ENCODE measurements around the gene NOS1AP.

Gene NOS1AP

DNA sequence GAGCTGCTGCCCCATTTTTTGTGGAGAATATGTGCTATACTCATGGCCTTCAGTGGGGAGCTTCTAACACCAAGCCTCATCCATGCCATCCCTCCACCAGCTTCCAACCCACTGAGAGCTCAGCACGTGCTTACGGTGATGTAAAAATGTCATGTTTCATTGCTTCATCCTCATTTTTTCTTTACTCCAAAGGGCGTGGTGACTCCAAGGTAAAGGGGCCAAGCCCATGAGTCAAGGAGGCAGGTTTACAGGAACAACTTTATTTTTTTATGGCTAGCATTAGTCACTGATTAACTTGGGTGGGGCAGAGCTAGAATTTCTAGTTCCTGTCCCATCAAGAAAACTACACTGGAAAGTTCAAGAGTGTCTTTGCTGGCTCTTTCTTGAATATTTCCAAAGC, 311.9 kb downstream of the NOS1AP start, which contains the start of gene C1orf226:
TSS of gene C1orf226 (plus strand) at position 346 of the 400 bp plus-strand sequence. CDS start 174 bp downstream, outside the sequence.
- H4K20me1 ChIP-seq (ENCODE audit: control insufficient read depth, insufficient read depth, low read depth, low read length): no peaks in the 10 kb centered on the region
- H3K36me3 ChIP-seq (ENCODE audit: control insufficient read depth, low read length): no peaks in the 10 kb centered on the region
- TF ChIP-seq, protein P1, sequence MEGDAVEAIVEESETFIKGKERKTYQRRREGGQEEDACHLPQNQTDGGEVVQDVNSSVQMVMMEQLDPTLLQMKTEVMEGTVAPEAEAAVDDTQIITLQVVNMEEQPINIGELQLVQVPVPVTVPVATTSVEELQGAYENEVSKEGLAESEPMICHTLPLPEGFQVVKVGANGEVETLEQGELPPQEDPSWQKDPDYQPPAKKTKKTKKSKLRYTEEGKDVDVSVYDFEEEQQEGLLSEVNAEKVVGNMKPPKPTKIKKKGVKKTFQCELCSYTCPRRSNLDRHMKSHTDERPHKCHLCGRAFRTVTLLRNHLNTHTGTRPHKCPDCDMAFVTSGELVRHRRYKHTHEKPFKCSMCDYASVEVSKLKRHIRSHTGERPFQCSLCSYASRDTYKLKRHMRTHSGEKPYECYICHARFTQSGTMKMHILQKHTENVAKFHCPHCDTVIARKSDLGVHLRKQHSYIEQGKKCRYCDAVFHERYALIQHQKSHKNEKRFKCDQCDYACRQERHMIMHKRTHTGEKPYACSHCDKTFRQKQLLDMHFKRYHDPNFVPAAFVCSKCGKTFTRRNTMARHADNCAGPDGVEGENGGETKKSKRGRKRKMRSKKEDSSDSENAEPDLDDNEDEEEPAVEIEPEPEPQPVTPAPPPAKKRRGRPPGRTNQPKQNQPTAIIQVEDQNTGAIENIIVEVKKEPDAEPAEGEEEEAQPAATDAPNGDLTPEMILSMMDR (IDR thresholded peaks at IDR 0.05; ENCODE audit: low read depth, low read length, poor library complexity, severe bottlenecking): no peak
- TF ChIP-seq EZH2phosphoT487 (IDR thresholded peaks at IDR 0.05; ENCODE audit: borderline replicate concordance, low read length): no peak
- H3K4me1 ChIP-seq (ENCODE audit: control insufficient read depth, low read length): no peaks in the 10 kb centered on the region
- H3K27ac ChIP-seq (ENCODE audit: low read depth, low read length): no peak within 1 kb of the TSS
- no peaks in the 10 kb centered on the region for H3F3A ChIP-seq (ENCODE audit: control insufficient read depth, insufficient read depth)
- no peaks in the 10 kb centered on the region for H3K79me2 ChIP-seq (ENCODE audit: control insufficient read depth, low read length)
- no peak within 1 kb of the TSS for H3K4me2 ChIP-seq (ENCODE audit: low read length)
- no peaks in the 10 kb centered on the region for H3K27me3 ChIP-seq (ENCODE audit: control insufficient read depth, low read length)
- H3K9me3 ChIP-seq (ENCODE audit: control insufficient read depth, insufficient read depth, low read length): no peaks in the 10 kb centered on the region
- no peak within 1 kb of the TSS for H3K4me3 ChIP-seq (ENCODE audit: low read length)
- H3K9me2 ChIP-seq (replicated peaks; ENCODE audit: control insufficient read depth, low read length): no peaks in the 10 kb centered on the region

DNA sequence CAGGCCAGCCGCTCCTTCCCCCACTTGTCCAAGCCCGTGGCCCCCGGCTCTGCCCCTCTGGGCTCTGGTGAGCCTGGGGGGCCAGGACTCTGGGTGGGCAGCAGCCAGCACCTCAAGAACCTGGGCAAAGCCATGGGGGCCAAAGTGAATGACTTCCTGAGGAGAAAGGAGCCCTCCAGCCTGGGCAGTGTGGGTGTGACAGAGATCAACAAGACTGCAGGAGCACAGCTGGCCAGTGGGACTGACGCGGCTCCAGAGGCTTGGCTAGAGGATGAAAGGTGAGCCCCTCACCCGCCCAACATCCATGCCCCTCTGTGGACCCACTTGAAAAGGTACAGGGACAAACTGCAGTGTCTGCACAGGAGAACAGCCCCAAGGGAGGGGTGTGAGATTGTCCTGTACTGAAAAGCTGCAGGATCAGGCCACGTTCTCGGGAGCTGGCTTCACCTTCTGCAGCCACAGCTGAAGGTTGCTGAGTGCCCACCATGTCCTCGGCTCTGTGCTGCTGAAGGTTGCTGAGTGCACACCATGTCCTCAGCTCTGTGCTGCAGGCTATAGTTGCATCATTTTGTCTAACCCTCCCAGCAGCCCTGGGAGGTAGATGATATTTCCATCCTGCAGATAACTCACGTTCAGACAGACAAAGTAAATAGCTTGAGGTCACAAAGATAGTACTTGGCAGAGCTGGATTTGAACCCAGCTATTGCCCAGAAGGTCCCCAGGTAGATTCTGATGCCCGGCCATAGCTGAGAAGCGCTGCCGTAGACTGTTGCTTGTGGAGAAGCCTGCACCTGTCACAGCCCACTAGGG, 312.7 kb downstream of the NOS1AP start:
- Histone ChIP-seq H3K4me2 (ENCODE audit: low read length) (no peak overlapping the region), H3K9me2 (replicated peaks; ENCODE audit: control insufficient read depth, low read length) (no peaks in the 10 kb centered on the region), H3F3A (ENCODE audit: control insufficient read depth, insufficient read depth) (no peaks in the 10 kb centered on the region), H3K36me3 (ENCODE audit: control insufficient read depth, low read length) (no peaks in the 10 kb centered on the region), H4K20me1 (ENCODE audit: control insufficient read depth, insufficient read depth, low read depth, low read length) (no peaks in the 10 kb centered on the region), H3K27ac (ENCODE audit: low read depth, low read length) (no peak overlapping the region), H3K27me3 (ENCODE audit: control insufficient read depth, low read length) (no peaks in the 10 kb centered on the region), H3K4me1 (ENCODE audit: control insufficient read depth, low read length) (no peaks in the 10 kb centered on the region), H3K79me2 (ENCODE audit: control insufficient read depth, low read length) (no peaks in the 10 kb centered on the region), H3K9me3 (ENCODE audit: control insufficient read depth, insufficient read depth, low read length) (no peaks in the 10 kb centered on the region), H3K4me3 (ENCODE audit: low read length) (no peak overlapping the region)
- no peak for TF ChIP-seq EZH2phosphoT487 (IDR thresholded peaks at IDR 0.05; ENCODE audit: borderline replicate concordance, low read length)
- TF ChIP-seq, protein P1 (IDR thresholded peaks at IDR 0.05; ENCODE audit: low read depth, low read length, poor library complexity, severe bottlenecking): no peak

DNA sequence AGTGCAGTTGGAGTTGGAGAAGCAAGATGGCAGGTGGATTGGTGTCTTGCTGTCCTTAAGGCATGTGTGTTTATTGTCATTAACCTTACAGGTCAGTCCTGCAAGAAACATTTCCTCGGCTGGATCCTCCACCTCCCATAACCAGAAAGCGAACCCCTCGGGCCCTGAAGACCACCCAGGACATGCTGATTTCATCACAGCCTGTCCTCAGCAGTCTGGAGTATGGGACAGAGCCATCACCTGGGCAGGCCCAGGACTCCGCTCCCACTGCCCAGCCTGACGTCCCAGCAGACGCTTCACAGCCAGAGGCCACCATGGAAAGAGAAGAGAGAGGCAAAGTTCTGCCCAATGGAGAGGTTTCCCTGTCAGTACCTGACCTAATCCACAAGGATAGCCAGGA, 313.6 kb downstream of the NOS1AP start:
- TF ChIP-seq EZH2phosphoT487 (IDR thresholded peaks at IDR 0.05; ENCODE audit: borderline replicate concordance, low read length): no peak
- TF ChIP-seq, protein P1 (IDR thresholded peaks at IDR 0.05; ENCODE audit: low read depth, low read length, poor library complexity, severe bottlenecking): no peak
- Histone ChIP-seq H3K79me2 (ENCODE audit: control insufficient read depth, low read length) (no peaks in the 10 kb centered on the region), H3K36me3 (ENCODE audit: control insufficient read depth, low read length) (no peaks in the 10 kb centered on the region), H3K9me2 (replicated peaks; ENCODE audit: control insufficient read depth, low read length) (no peaks in the 10 kb centered on the region), H3K9me3 (ENCODE audit: control insufficient read depth, insufficient read depth, low read length) (no peaks in the 10 kb centered on the region), H3K27ac (ENCODE audit: low read depth, low read length) (no peak overlapping the region), H3K27me3 (ENCODE audit: control insufficient read depth, low read length) (no peaks in the 10 kb centered on the region), H3K4me2 (ENCODE audit: low read length) (no peak overlapping the region), H4K20me1 (ENCODE audit: control insufficient read depth, insufficient read depth, low read depth, low read length) (no peaks in the 10 kb centered on the region), H3F3A (ENCODE audit: control insufficient read depth, insufficient read depth) (no peaks in the 10 kb centered on the region), H3K4me1 (ENCODE audit: control insufficient read depth, low read length) (no peaks in the 10 kb centered on the region), H3K4me3 (ENCODE audit: low read length) (no peak overlapping the region)

All from DOHH2 (cell line).